ENCODE measurements around the gene MRTFB. TPM values are rescaled to one million over a fixed set of nuclear protein-coding genes. Genes with fewer than 3 reads are reported as not detected.

MRTFB gene
- total and polyA plus RNA-seq, 2 donors (not counting 3 experiments of a cell fraction or from before 2014, with no cell fraction given), result 19.6 to 49.5 TPM

- Histone ChIP-seq H3K4me2 (ENCODE audit: insufficient read depth, low read length) (no peak overlapping the region), H2AFZ (ENCODE audit: low read depth, low read length) (no peak overlapping the region), H3K27me3 (ENCODE audit: control insufficient read depth in 2 of 2, insufficient read depth in 2 of 2, low read length in 2 of 2) (no peaks in the 10 kb centered on the region), H3K4me1 (ENCODE audit: control insufficient read depth, extremely low read depth, insufficient read depth, low read length) (peaks cover 18% of the 10 kb centered on the region), H3K9ac (replicated peaks; ENCODE audit: extremely low read depth, insufficient read depth, low read length) (no peak overlapping the region), H3K9me1 (replicated peaks; ENCODE audit: control insufficient read depth, extremely low read depth, insufficient read depth, low read length) (no peaks in the 10 kb centered on the region), H3K4me3 (replicated peaks in 1 of 3; ENCODE audit: insufficient read depth in 1 of 3, low read depth in 1 of 3, low read length in 3 of 3) (no peak overlapping the region), H4K20me1 (replicated peaks; ENCODE audit: control insufficient read depth, extremely low read depth, insufficient read depth, low read length) (no peaks in the 10 kb centered on the region), H3K9me3 (replicated peaks; ENCODE audit: control insufficient read depth, insufficient read depth, low read length) (no peaks in the 10 kb centered on the region), H3K27ac (ENCODE audit: insufficient read depth, low read depth, low read length) (no peak overlapping the region), H3K36me3 (ENCODE audit: control insufficient read depth in 2 of 2, extremely low read depth in 1 of 2, insufficient read depth in 2 of 2, low read length in 2 of 2) (no peaks in the 10 kb centered on the region), H3K79me2 (ENCODE audit: control insufficient read depth, insufficient read depth, low read length) (no peaks in the 10 kb centered on the region)
- CTCF ChIA-PET, result no interaction called here
- FAIRE-seq (no peak), DNase-seq (ENCODE audit: low read depth, low spot score) (no peak)
- BruUV-seq (replicated peaks), result no TSS peak
- POLR2A ChIA-PET, result no interaction called here
- TF ChIP-seq POLR2AphosphoS5 (IDR thresholded peaks at IDR 0.05; ENCODE audit: insufficient read depth, low read depth, low read length), result no peak
- TF ChIP-seq POLR2A (IDR thresholded peaks at IDR 0.05; ENCODE audit: low read depth, low read length), result no peak
- no peak for TF ChIP-seq FOS (IDR thresholded peaks at IDR 0.05; ENCODE audit: borderline replicate concordance, insufficient read depth, low read length)
- no peak for TF ChIP-seq EZH2 (IDR thresholded peaks at IDR 0.05; ENCODE audit: borderline replicate concordance, low read depth, low read length, severe bottlenecking)
- no peak for TF ChIP-seq MAX (IDR thresholded peaks at IDR 0.05; ENCODE audit: insufficient read depth, insufficient read length)
- TF ChIP-seq MYC (IDR thresholded peaks at IDR 0.05; ENCODE audit: low read depth, low read length), result no peak
- TF ChIP-seq JUN (IDR thresholded peaks at IDR 0.05; ENCODE audit: borderline replicate concordance, insufficient read depth, insufficient read length, low read depth), result no peak
- TF ChIP-seq GATA2 (IDR thresholded peaks at IDR 0.05; ENCODE audit: insufficient read depth, insufficient read length, low read depth, low read length), result no peak
- no peak for TF ChIP-seq CTCF (IDR thresholded peaks at IDR 0.05; ENCODE audit: extremely low read depth in 1 of 2, insufficient read depth in 1 of 2, low read depth in 1 of 2, low read length in 2 of 2)
- intact Hi-C loops (cut with micrococcal nuclease) (no loop called here), dilution Hi-C loops (cut with MboI; ENCODE audit: extremely low pct_ligation_motif_present, low sequenced_read_pairs) (no loop called here)
Measured at GRCh38 chr16:14193316-14193871, 122.3 kb downstream of the MRTFB start.

Data from endothelial cell of umbilical vein (primary cell).